ENCODE measurements around the gene TRPC4AP.

Gene TRPC4AP

DNA sequence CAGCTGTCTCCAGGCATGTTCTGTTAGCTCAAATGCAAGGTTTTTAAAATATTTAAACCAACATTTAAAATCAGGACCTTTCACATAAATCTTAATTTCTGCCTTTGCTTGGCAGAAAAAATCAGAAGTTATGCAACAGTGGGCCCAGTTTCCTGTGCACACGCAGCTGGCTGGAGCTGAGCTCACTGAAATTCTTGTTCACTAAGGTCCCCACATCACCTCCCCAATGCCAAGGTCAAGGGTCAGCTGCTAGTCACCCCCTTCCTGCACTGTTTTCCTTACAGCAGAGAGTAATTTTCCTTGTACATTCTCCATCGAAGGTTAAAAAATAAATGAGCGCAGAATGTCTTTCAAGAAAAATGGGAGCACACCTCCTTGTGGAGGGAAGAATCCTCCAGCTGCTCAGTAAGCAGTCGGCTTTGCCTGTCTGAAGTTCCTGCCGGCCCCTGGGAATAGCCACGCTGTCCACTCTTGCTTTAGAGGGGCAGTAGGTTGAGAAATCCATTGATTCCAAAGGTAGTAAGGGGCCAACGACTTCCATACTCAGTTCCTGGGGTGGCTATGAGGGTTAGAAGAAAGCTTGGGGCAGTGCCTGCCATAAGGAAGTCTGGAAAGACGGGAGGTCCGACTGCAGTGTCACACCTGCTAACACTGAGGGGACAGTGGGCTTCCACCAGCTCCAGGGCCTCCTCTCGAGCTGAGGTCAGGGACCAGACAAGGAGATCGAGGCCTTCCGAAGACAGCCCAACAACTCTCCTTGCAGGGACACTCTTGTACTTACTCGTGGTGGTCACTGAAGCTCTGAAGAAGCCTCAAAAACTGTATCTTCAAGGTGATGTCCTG, 80.2 kb downstream of the TRPC4AP start:
- no peak for DNase-seq

DNA sequence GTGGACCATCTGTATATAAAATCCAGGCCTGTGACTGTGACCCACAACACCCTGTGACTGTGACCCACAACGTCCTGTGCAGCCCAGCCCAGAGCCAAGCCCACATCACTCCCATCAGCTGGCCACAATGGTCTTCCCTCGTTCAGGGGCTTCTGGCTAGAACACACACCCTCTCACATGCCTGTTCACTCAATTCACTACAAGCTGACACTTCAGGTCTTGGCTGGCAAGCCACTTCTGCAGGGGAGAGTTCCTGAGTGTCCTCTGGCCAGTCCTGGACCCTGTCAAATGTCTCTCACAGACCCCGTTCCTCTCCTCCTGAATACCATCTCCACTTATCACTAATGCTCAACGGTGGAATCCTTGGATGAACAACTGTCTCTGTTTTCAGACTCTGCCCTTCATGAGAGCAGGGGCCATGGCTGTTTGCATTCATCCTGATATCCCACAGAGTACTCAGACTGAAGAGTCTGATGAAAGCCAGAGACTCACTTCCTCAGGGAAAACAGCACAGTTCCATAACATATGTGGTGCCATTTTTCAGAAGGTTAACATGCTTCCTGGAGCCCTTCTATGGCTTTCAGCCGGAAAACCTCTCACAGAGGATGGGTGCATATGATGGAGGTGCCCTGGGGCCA, 80.9 kb downstream of the TRPC4AP start:
- DNase-seq = no peak

DNA sequence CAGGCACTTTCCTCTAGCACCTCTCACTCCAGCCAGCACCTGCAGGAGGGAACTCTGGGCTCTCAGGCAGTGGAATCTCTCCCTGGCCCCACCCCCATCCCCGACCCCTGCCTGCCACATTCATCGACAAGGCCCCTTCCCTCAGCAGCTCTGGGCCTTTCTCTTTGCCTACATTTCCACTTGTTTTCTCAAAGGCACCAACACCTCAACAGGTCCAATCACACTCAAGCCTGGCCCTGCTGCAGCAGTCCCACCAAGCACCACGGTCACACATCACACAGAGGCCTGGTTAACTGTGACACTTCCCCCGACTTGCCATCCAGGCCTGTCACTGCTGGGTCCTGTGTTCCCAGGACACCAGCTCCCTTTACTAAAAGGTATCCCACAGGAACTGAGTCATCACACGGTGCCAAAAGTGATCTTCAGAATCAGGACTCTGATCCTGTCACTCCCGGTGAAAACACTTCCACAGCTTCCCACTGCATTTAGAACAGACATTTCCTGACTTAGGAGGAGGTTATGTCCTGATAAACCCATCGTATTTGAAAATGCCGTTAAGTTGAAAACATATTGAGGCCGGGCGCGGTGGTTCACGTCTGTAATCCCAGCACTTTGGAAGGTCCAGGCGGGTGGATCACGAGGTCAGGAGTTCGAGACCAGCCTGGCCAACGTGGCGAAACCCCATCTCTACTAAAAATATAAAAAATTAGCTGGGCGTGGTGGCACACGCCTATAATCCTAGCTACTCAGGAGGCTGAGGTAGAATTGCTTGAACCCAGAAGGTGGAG, 82.0 kb downstream of the TRPC4AP start:
- no peak for DNase-seq

DNA sequence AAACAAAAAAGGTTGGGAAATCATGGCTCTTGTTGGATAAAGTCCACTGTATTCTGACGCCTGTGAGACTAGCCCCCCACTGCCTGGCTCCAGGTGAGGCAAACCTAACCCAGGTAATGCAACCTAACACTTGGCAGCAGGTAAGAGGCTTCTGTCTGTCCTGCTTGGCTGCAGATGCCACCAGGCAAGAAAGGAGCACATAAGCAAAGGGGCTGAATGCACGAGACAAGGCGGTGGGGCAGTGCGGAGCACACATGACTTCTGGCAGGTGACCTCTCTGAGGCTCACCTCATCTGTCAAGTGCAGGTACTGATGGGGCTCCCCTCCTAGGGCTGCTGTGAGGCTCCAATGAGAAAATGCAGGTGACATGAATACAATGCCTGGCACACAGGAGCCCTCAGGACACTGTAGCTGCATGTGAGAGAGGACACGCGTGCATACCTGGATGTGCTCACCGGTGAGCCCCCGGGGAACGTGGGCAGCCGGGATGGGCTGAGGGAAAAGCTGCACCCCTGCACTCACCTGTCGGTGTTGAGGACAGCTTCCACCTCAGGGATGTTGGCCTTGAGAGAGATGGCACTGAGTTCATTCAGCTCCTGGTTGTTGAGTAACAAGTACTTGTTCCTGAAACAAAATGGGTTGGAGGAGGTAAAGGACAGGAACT, 82.8 kb downstream of the TRPC4AP start:
- no peak for DNase-seq

DNA sequence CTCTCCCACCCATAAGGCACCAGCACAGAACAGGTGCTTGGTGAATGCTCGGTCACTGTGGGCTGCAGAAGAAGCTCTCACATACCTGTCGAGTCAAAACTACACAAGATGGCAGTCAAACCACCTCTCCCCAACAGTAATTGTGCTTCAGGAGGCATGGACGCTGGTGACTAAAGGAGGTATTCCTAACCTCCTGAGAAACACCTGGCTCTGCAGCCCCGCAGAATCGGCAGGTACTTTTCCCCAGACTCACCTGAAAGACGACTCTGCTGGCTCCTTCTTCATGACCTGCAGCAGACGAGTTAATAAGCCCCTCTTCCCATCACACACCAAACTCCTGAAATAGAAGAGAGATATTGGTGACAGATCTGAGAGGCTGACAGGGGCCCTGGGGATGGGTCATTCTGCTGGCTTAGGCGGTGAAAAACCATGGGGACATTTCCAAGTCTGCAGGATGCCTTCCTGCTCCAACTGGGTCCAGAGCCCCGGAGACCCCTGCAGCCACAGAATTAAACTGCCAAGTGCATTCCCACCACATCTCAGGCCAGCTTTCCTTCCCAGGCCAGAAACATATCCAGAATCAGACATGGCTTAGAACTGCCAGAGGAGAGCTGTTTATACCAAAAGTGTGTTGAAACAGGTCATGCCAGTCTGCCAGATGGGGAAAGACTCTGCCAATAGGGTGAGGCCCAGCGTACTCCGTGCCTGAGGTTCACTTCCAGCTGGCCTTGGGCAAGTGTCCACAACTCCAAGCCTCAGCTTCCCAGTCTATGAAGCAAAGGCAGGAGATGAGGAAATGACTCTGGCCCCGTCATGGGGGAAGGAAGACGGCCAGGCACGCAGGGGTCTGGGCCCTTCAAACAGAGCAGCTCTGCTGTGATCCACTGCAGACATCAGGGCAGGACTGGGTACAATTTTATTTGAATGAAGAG, 83.9 kb downstream of the TRPC4AP start:
- DNase-seq = no peak

DNA sequence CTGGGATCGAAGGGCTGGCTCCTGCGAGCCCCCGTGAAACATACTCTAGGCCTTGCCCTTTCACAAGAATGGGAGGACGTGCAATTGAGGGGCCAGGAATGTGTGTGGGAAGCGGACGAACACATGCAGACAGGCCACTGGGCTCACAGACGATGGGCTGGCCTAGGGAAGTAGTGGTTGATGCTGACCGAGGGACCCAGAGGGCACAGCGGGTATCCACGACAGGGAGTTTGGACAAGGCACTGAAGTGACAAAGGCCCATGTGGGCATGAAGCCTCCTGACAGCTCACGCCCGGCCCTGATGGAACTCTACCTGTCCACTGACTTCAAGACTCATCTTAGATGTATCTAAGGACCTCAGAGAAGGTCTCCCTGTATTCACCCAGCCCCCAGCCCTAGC, 84.7 kb downstream of the TRPC4AP start:
- no peak for DNase-seq

DNA sequence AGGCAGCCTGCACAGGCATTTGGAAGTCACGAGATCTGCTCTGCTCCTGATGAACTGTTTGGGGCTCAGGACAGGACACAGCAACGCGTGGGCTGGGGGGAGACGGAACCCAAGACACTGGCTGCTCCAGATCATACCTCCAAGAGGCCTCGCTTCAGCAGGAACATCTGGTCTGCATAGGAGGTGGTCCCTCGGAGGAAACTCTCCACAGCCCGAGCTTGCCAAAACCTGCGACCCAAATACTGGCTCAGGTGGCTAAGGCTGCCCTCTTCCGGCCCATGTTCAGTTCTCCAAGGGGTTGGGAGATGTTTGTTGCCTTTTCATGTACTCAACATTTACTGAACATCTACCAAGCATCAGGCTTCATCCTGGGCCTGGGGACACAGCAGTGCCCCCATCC, 85.2 kb downstream of the TRPC4AP start:
- DNase-seq = no peak

DNA sequence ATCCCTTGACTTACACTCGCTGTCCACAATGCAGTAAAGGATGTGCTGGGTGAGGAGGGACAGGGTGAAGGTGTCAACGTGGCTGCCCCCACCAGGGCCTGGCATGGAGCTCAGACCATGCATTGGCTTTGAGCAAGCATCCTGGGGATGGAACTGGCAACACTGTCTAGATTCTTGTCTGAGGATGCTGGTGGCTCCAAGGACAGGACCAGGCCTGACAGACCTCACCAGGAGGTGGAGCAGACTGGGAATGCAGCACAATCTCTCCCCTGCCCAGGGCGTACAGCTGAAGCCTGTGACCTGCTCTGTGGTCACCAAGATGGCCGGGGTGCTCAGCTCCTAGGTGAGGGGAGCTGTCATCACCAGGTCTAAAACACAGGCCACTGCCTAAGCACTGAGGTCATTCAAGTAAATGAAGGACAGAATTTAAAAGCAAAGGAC, 86.1 kb downstream of the TRPC4AP start:
- DNase-seq = no peak

DNA sequence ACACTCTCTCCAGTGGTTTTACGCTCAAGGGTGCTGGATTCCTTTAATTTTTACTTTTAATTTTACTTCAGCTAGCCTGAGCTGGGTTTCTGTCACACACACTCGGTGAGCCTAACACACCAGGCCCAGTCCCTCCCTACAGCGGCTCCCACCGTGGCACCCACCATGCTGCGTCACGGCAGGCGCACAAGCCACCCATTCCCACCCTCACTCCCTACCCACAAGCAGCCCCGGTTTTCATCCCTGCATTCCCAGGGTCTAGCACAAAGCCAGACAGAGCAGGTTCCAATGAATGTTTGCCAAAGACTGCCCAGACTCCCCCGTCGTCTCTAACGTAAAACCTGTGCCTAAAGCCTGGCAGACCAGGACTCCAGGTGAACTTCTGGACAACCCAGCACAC, 86.6 kb downstream of the TRPC4AP start:
- no peak for DNase-seq

DNA sequence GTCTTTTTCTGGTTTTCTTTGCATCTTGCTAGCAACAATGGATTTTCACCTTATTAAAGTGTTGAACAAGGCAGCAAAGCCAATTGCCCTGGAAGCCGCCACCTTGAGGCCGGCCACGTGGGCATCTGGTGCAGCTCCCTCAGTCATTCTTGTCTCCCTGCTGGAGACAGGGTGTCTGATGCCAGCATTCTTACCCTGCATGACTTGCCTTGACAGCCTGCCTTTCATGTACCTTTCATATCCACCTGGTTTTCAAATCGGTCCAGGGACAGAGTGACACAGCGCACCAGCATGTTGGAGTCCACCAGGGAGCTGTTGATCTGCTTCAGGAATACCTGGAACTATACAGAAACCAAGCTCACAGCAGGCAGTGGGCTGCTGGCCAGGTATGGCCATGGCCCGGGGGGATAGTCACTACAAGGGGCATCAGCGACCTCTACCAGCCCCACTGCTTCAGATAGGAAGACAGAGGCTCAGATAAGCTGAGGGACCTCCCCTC, 87.1 kb downstream of the TRPC4AP start:
- no peak for DNase-seq

DNA sequence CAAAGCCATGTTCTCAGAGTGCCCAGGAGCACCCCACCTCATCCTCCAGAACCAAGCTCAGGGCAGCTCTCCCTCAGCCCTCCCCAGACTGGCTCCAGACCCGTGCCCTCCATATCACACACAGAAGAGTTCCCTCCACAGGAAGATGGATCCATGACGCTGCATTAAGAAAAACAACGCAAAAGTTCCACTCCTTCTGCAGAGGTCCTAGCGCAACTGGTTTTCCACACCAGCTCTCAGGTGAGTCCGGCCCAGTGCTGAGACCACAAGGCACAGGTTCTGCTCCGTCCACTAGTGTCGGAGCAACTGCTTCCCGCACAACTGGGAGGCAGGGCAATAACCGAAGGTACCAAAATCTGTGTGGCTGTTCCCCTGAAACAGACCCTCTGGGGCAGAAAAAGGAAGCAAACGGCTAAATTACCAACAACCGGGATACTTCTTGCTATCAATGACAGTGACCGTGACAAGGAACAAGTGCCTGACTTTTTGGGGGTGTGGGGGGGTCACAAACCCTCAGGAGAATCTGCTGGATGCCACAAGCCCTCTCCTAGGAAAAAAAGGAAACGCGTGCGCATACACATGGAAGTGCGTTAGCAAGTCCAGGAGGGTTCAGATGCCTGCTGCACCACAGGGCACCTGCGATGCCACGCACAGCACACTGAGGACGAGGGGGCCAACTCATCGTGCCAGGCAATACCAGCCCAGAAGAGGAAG, 87.7 kb downstream of the TRPC4AP start:
- DNase-seq = no peak

DNA sequence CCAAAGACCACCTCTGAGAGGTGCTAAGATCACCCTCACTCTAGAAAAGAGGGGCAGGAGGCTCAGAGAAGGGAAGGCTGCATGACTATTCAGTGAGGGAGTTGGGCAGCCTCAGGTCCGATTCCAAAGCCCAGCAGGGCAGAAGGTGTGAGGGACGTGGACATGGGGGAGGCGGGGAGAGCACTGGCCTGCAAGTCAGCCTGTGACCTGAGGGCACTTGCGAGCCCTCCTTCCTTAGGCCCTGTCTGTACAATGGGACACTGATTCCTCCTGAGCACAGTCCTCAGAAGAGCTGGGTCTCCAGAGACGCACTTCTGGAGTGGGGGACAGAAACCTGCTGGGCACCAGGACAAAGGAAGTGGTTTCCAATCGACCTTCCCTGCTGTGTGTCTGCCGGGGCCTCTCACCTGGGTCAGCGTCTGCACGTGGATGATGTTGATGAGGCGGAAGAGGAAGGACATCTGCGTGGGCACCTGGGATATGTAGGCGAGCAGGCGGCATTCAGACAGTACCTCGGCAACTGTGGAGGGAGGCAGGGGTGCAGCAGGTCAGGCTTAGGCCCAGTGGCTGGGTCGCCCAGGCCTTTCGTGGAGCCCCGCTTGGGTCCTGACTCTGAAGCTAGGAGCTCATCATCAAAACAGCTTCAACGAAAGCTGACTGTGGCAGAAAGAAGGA, 88.4 kb downstream of the TRPC4AP start:
- no peak for DNase-seq

DNA sequence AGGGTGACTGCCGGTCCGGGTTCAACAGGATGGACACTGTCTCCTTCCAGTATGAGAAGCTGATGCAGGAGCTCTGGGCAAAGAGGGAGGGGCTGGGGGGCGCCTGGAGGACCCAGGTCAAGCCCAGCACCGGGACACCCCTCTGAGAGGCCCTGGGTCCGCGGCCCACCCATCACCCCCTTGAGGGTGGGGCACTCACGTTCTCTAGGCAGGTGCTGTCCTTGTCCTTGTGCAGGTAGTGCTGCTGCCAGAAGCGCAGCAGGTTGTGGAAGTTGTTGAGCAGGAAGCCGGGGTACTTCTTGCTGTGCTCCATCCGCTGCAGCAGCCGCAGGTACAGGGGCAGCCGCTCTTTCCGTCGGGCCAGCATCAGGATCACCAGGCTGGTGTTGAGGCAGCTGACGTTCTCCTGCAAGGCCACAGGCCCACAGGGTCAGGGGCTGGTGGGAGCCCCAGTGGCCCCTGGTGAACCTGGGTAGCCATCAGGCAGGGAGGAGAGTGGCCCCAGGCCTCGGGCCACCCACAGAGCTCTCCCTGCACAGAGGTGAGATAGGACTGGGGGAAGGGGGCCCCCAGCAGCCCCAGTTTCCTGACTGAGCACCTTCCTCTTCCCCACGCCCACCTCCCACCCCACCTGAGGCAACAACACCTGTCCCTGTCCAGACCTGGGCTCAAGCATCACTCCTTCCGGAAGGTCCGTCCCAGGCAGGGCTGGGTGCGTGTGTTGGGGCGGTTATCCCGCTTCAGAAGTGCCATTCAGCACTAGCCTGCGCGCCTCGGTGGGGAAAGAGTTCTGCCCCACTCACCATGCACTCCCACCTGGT, 89.2 kb downstream of the TRPC4AP start:
- DNase-seq = no peak

DNA sequence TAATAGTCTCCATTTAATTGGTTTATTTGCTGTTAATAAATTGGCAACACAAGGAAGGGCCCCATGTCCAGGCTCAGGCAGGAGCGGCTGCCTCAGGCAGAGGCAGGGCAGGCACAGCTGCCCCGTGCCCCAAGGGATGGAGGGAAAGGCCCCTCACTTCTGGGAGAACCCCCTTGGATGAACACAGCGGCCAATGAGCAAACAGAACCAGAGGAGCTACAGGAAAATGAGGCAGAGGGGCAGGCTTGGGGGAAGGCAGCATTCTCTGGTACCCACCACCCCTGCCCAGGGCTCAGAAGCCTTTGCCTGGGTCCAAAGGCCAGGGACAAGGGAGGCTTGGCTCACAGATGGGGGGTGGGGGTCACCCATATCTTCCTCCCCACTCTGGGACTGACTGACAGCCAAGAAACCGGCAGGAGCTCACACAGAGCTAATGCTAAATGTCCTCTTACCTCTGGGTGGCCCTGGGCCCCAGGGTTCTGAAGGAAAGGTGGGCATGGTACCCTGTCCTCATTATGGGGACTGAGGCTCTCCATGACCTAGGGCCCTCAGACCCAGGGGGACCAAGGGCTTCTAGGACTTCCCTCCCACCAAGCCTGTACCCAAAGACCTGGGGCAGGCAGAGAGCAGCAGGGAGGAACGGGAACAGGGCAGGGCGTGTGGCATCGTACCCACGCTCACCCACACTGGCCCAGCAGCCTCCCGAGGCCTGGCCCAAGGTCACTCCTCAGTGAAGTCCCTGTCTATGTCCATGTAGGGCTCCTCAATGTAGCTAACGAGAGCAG, 90.0 kb downstream of the TRPC4AP start:
- no peak for DNase-seq

DNA sequence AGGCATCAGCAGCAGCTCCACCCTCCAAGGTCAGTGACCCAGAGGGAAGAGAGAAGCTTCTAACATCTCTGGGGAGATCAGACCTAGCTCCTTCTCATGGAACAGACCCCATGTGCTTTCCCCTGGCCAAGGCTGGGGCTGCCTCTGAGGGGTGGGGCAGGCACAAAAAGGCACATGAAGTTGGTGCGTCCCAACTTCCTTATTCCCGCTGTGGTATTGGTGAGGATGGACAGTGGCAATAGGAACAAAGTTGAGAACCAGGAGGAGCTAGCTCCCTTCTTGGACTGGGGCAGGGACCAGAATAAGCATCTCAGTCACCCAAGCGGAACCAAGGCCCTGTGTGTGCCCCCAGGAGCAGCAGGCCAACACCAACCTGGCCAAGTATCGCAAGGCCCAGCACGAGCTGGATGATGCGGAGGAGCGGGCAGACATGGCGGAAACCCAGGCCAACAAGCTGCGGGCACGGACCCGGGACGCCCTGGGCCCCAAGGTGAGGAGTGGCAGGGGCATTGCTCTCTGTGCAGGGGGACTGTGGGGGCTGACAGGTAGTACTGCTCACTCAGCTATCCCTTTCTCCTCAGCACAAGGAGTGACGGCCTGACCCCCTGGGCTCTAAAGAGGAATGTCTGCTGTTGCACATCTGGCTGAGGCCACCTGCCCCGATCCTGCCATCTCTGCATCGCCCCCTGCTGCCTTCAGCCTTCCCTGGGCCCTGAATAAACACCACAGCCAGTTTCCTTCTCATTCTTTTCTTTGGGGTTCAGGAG, 90.8 kb downstream of the TRPC4AP start:
- no peak for DNase-seq

DNA sequence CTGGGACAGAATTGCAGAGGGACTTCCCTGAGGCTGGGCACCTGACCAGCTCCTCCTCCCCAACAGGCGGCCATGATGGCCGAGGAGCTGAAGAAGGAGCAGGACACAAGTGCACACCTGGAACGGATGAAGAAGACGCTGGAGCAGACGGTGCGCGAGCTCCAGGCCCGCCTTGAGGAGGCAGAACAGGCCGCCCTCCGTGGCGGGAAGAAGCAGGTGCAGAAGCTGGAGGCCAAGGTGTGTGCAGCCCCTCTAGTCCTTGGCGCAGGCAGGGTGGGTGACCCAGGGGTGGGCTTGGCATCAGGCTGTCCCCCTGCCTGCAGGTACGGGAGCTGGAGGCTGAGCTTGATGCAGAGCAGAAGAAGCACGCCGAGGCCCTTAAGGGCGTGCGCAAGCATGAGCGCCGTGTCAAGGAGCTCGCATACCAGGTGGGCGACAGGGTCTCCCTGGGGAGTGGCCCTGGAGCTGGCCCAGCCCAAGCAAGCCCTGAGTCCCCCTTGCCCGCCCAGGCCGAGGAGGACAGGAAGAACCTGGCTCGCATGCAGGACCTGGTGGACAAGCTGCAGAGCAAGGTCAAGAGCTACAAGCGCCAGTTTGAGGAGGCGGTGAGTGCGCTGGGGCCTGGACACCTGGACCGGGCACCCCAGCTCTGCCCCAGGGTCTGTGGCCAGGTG, 91.5 kb downstream of the TRPC4AP start:
- no peak for DNase-seq

DNA sequence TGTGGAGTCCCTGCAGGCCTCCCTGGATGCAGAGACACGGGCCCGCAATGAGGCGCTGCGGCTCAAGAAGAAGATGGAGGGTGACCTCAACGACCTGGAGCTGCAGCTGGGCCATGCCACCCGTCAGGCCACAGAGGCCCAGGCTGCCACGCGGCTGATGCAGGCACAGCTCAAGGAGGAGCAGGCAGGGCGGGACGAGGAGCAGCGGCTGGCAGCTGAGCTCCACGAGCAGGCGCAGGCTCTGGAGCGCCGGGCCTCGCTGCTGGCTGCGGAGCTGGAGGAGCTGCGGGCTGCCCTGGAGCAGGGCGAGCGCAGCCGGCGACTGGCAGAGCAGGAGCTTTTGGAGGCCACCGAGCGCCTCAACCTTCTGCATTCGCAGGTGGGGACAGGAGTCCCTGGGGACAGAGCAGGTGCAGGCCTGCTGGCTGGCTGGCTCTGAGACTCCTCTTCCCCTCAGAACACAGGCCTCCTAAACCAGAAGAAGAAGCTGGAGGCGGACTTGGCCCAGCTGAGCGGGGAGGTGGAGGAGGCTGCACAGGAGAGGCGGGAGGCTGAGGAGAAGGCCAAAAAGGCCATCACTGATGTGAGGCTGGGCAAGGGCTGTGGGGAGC, 92.2 kb downstream of the TRPC4AP start:
- no peak for DNase-seq

Measured in stimulated activated CD4-positive, alpha-beta T cell treated with anti-CD3 and anti-CD28 coated beads, Interleukin-1b, Interleukin-23, amount 100 ng/mL, for 48 hours (primary cell).